Epithelial cell of esophagus (primary cell): ENCODE results near the gene CYP2W1.
"Not testable (repeated sequence)": the region's sequence is repeated elsewhere in the genome, so short reads cannot be mapped to it uniquely, and the experiment has no call there.

Source experiments
- DNase-seq: peaks from one replicate; pipeline ENCODE4 v3.0.0; 2010; ENCODE audit warnings: low read depth
- H3K4me3 ChIP-seq: 2 replicates; pipeline ENCODE4 v1.5.1; 2011; ENCODE audit warnings: mild to moderate bottlenecking, low read length, control low read depth
- TF ChIP-seq, protein P1 (sequence below): IDR thresholded peaks from 2 replicates; pipeline ENCODE4 v1.5.1; 2011; ENCODE audit warnings: low read depth, mild to moderate bottlenecking, low read length, control low read depth, inconsistent platforms; ENCODE audit not compliant: insufficient read depth; ENCODE audit errors: missing control alignments

CYP2W1 gene

DNA sequence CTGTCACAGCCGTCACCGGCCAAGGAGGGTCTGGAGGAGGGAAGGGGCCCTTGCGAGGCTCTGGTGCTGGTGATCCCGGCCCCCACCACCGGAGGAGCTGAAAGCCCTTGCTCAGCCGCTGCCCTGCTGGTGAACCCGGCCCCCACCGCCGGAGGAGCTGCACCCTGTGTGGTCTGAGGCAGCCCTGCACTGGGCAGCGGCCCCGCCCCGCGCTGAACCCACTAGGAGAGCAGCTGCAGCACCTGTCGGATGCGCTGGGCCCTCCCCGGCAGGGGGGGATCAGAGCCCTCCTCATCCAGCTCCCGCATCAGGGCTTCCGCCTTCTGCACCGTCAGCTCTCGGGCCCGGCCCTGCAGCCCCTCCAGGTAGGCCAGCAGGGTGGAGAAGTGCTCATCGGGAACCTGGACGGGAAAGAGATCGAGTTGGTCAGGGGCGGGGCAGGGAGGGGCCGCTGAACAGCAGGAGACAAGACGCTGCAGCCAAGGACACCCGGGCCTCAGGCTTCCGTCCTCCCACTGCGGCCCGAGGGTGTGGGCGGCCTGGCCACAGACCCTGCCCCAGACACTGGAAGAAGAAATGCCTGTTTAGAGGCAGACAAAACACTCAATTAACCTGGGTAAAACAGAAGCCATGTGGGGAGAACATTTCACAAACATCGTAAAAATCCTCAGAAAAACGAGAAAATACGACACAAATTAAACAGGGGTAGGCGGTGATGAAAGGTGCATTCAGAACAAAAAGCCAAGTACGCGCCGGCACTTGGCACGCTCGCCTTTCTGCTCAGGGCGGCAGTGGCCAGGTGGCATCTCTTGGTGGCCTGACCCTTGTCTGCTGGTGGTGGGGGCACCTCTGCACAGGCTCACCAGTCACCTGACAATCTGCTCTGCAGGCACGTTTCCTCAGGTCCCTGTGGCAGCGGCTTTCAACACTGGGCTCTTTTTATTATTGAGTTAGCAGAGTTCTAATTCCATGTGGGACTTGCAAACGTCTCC lies 14.7 kb downstream of the CYP2W1 start:
- TF ChIP-seq, protein P1, sequence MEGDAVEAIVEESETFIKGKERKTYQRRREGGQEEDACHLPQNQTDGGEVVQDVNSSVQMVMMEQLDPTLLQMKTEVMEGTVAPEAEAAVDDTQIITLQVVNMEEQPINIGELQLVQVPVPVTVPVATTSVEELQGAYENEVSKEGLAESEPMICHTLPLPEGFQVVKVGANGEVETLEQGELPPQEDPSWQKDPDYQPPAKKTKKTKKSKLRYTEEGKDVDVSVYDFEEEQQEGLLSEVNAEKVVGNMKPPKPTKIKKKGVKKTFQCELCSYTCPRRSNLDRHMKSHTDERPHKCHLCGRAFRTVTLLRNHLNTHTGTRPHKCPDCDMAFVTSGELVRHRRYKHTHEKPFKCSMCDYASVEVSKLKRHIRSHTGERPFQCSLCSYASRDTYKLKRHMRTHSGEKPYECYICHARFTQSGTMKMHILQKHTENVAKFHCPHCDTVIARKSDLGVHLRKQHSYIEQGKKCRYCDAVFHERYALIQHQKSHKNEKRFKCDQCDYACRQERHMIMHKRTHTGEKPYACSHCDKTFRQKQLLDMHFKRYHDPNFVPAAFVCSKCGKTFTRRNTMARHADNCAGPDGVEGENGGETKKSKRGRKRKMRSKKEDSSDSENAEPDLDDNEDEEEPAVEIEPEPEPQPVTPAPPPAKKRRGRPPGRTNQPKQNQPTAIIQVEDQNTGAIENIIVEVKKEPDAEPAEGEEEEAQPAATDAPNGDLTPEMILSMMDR, result no peak
- H3K4me3 ChIP-seq, result no peak overlapping the region
- DNase-seq, result no peak

DNA sequence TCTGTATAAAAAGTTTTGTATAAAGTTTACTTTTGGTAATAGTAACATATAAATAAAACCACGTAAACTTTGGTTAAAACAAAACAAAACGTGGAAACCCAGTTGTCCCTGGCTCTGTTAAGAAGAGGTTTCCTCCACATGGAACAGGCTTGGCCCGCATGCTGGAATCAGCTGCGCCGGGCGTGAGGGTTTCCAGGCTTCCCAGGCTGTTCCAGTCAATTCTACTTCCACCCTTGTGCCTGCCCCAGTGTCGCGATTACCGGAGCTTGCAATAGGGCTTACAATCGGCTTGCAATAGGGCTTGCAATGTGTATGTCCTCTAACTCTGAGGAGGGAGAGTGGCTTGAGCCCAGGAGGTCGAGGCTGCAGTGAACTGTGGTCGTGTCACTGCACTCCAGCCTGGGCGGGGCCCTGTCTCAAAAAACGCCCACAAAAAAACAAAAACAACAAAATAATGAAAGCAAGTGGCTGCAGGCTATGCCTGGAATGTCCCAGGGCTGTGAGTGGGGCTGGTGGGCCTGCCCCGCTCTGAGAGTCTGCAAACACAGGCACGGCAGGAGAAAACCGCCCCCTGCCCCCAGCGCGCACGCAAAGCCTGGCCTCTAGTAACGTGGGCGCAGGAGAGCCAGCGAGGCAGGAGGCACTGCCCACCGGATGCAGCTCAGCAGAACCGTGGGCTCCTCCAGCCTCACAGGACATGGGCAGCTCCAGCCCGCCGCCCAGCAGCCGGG lies 16.3 kb downstream of the CYP2W1 start:
- DNase-seq, result no peak
- H3K4me3 ChIP-seq, result no peak overlapping the region
- TF ChIP-seq, protein P1, result no peak

DNA sequence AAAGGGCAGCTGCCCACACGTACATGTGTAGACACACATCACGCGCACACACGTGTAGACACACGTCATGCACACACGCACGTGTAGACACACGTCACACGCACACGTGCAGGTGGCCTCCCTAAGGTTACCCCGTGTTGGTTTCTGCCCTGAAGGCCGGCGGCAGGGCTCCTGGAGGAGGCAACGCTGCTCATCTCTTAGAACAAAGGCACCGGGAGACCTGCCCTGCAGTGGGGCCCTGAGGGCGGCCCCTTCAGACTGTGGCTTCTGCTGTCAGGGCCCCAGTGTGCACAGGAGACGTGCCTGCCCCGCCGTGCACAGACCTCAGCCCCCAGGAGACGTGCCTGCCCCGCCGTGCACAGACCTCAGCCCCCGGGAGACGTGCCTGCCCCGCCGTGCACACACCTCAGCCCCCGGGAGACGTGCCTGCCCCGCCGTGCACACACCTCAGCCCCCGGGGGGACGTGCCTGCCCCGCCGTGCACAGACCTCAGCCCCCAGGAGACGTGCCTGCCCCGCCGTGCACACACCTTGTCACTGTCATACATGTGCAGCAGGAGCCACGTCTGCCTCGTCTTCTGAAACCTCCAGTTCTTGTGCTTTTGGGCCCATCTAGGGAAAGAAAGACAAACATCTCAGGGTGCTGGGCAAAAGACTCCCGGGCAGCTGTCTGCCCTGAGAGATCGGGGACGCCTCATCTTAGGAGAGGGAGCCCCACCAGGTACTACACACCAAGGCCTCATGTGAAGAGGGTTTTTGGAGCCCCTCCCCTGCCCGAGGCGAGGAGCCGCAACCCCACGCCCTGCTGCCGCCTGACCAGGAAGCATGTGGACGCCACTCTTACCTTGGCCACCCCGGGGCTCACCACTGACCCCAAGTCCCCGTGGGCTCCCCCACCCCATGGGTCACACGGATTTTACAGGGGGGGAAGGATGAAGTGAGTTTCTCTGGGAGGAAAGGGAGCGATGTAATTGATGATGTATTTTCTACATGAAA lies 17.3 kb downstream of the CYP2W1 start:
- no peak for DNase-seq
- no peak overlapping the region for H3K4me3 ChIP-seq
- TF ChIP-seq, protein P1, result no peak

DNA sequence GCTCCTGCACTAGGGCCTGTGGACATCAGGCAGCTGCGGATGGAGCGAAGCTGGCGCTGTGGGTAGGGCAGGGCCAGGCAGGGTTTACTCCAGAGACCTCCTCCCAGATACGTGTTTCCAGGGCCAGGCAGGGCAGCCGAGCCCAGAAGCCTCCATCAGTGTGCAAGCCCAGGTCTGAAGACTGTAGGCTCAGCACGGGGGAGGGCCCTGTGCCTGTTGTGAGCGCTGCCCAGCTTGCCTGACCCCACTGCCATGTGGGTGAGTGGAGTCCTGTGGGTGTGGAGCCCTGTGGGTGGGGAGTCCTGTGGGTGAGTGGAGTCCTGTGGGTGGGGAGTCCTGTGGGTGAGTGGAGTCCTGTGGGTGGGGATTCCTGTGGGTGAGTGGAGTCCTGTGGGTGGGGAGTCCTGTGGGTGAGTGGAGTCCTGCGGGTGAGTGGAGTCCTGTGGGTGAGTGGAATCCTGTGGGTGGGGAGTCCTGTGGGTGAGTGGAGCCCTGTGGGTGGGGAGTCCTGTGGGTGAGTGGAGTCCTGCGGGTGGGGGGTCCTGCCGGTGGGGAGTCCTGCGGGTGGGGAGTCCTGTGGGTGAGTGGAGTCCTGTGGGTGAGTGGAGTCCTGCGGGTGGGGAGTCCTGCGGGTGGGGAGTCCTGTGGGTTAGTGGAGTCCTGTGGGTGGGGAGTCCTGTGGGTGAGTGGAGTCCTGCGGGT lies 18.2 kb downstream of the CYP2W1 start:
- not testable (repeated sequence) for DNase-seq, H3K4me3 ChIP-seq

DNA sequence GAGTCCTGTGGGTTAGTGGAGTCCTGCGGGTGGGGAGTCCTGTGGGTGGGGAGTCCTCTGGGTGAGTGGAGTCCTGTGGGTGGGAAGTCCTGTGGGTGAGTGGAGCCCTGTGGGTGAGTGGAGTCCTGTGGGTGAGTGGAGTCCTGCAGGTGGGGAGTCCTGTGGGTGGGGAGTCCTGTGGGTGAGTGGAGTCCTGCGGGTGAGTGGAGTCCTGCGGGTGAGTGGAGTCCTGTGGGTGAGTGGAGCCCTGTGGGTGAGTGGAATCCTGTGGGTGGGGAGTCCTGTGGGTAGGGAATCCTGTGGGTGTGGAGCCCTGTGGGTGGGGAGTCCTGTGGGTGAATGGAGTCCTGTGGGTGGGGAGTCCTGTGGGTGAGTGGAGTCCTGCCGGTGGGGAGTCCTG lies 19.0 kb downstream of the CYP2W1 start:
- DNase-seq, result not testable (repeated sequence)

DNA sequence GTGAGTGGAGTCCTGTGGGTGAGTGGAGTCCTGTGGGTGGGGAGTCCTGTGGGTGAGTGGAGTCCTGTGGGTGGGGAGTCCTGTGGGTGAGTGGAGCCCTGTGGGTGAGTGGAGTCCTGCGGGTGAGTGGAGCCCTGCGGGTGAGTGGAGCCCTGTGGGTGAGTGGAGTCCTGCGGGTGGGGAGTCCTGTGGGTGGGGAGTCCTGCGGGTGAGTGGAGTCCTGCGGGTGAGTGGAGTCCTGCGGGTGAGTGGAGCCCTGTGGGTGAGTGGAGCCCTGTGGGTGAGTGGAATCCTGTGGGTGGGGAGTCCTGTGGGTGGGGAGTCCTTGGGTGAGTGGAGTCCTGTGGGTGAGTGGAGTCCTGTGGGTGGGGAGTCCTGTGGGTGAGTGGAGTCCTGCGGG lies 19.5 kb downstream of the CYP2W1 start:
- not testable (repeated sequence) for DNase-seq, H3K4me3 ChIP-seq

More for the DNA sequence above, 19.0 kb downstream of the CYP2W1 start:
- not testable (repeated sequence) for H3K4me3 ChIP-seq

DNA sequence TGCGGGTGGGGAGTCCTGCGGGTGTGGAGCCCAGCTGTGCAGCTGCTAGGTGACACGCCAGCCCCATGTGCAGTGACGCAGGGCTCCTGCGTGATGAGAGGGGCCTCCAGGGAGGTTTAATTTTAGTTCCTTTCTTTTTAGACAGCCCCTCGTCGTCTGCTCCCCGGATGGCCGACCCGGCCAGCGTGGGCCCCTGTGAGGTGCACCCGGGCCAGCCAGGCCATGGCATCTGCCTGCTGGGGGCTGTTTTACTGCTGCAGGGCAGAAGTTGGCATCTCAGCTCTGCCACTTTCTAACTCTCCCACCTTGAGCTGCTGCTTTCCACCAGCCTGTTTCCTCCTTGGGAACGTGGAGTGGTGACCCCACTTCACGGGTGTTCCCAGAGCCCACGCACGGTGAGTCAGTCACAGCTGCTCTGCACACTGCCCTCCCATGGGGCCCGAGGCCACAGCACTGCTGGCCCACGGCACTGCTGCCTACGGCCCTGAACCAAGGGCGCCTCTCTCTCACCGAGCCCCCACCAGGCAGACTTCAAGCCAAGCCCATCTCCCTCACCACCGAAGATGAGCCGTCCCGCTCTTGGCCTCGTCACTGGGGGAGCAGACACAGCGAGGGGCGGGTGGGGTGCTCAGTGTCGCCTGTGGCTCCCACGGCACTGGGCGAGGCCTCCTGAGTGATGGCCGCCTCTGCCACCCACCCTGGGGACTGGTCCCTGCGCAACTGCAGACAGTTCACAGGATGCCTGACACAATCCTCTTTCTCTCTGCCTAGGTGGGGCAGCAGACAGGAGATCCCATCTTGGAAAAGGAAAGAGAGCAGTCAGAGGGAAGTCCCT lies 21.3 kb downstream of the CYP2W1 start:
- TF ChIP-seq, protein P1, result no peak
- H3K4me3 ChIP-seq, result no peak overlapping the region
- no peak for DNase-seq
